Stimulated activated naive CD8-positive, alpha-beta T cell treated with anti-CD3 and anti-CD28 coated beads, Interleukin-15, Interleukin-2, amounts not matched to agents 100 U/mL and 50 U/mL, for 24 hours (primary cell): ENCODE data around the gene SNAPC4.

ENCODE experiments used
- ATAC-seq: fragments of 150-1000 bp; cut with Tn5 transposase; one replicate; pipeline ENCODE4 v1.10.0; 2021
- DNase-seq: peaks from one replicate; pipeline ENCODE4 v3.0.0; 2021

SNAPC4 gene

DNA sequence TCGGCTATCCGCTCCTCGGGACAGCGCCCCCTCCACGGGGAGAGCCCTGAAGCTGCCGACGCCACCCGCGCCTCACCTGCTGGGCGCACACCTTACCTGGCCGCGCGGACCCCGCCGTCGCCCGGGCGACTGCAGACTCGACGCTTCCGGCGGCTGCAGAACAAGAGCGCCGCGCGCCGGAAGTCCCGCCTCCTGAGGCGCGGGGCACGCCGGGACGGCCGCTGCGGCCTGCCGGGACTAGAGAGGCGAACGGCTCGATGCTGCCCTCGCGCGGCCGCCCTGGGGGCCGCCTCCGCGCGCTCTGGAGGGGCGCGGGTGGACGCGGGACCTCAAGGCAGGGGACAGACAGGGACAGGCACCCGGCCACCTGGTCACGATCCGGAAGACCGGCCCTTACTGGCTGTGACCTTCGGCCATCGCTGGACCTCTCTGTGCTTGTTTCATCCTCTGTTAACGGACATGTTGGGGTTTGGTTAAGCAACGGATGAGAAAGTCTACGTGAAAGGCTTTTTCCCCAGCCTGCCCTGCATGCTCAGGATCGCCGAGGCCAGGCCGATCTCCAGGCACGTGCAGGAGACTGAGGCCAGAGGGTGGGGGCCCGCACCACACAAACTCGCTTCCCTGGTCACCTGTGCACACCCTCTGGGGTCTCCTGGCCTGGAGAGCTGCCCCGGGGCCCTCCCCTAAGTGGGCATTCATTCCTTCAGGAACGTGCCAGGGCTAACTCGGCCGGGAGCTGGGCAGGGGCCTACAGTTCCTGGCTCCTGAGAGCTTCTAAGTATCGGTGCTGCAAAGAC is at the start of gene SNAPC4:
SNAPC4 (minus strand) TSS at position 133 of the 797 bp plus-strand sequence. CDS start 1,742 bp downstream, outside the sequence.
- DNase-seq, result peak; percentile 93
- ATAC-seq, result peak; percentile 71

GRCh38 chr9:136448655-136449054 is 48.7 kb upstream of the SNAPC4 start:
- no peak for ATAC-seq

DNA sequence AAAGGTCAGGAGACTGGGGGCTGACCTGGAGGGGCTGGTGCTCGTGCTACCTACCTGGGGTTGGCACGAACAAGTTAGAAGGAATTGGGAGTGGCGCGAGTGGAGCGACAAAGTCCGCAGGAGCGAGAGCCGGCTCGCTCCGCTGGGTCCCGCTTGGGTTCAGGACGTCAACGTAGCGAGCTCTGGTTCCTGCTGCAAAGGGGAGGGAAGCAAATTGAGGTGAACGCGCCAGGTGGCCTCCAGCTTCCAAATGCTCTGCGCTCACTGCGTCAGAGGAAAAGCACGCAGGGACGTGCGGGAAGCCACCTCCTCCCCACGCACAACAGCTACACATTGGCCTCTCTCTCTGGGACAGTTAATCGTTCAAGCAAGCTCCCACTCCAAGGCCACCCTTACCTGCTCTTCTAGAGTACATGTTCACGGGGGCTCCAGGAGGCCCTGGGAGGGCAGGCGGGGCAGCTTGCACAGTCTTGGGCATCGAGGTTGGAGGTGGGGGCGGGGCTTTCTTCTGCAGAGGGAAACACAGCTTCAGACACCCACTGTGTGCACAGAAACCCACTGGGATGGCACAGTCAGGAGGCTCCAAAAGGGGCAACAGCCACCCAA is 47.3 kb upstream of the SNAPC4 start:
- ATAC-seq (no peak), DNase-seq (no peak)

More at GRCh38 chr9:136448655-136449054, 48.7 kb upstream of the SNAPC4 start:
- no peak for DNase-seq

GRCh38 chr9:136445799-136446198 is 45.8 kb upstream of the SNAPC4 start:
- ATAC-seq, result no peak
- DNase-seq, result no peak

GRCh38 chr9:136444102-136444501 is 44.1 kb upstream of the SNAPC4 start:
- ATAC-seq, result no peak
- no peak for DNase-seq

DNA sequence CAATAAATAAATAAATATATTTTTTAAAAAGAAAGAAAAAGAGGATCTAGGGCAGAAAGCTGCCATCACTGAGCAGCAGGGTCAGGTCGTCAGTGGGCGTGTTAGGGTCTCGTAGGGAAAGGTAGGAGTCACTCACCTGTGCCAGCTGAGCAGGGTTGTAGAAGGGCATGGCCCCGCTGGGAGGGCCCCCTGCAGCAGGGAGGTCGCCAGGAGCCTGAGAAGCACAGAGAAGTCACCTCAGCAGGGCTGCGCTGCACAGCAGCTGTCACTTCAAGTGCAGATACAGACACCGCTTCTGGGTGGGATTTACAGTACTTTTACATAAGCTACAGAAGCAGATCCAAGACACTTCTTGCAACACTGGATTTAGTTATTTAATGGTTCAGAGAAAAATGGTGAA is 43.7 kb upstream of the SNAPC4 start:
- ATAC-seq (no peak), DNase-seq (no peak)

DNA sequence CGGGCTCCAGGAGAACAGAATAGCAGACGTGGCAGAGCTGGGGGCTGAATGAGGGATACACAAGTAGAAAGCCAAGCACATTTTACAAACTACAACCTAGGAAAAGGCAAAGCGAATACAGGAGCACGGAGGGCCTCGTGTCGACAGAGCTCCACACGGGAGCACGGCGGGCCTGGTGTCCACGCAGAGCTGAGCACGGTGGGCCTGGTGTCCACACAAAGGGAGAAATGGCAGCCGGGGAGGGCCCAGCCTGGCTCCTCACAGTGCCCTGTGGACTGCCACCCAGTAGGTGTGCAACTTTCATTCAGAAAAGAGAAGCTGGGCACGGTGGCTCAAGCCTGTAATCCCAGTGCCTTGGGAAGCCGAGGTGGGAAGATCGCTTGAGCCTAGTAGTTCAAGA is 43.1 kb upstream of the SNAPC4 start:
- ATAC-seq, result no peak
- DNase-seq, result no peak

GRCh38 chr9:136442265-136442664 is 42.3 kb upstream of the SNAPC4 start:
- DNase-seq (no peak), ATAC-seq (no peak)

DNA sequence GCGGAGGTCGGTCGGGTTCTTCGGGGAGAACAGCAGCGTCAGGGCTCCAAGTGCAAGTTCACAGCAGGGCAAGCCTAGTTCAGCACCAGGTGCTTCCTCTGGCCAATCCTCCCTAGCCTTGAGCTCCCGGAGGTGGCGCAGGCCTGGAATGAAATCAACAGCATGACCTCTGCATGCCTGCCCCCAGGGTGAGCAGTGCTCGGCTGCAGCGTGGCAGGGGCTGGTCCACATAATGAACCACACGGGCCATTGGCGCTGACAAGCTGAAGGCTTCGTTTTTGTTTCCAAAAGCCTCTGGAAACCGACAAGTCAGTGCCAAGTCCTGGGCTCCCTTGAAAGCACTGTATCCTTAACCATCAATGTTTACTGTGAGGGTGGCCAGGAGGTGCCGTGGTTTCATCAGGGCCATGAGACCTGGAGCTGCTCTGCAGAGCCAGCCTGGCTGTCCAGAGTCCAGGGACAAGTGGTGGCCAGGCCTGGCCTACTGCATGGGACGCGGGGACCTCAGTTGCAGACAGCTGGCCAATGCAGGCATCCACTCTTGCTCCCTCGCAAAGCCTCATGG is 41.8 kb upstream of the SNAPC4 start:
- DNase-seq (no peak), ATAC-seq (no peak)

GRCh38 chr9:136441191-136441680 is 41.3 kb upstream of the SNAPC4 start:
- ATAC-seq, result no peak
- DNase-seq, result no peak

GRCh38 chr9:136439481-136440408 is 39.8 kb upstream of the SNAPC4 start, which contains the start of gene INPP5E:
Gene INPP5E, minus strand, starts transcription at chr9:136439845. Its CDS starts 426 bp downstream, at chr9:136439419.
- DNase-seq (peak; percentile 93), ATAC-seq (peak; percentile 85)

- DNase-seq (peak; percentile 71), ATAC-seq (peak; percentile 71)
Observed at GRCh38 chr9:136438548-136439480, 38.8 kb upstream of the SNAPC4 start.

DNA sequence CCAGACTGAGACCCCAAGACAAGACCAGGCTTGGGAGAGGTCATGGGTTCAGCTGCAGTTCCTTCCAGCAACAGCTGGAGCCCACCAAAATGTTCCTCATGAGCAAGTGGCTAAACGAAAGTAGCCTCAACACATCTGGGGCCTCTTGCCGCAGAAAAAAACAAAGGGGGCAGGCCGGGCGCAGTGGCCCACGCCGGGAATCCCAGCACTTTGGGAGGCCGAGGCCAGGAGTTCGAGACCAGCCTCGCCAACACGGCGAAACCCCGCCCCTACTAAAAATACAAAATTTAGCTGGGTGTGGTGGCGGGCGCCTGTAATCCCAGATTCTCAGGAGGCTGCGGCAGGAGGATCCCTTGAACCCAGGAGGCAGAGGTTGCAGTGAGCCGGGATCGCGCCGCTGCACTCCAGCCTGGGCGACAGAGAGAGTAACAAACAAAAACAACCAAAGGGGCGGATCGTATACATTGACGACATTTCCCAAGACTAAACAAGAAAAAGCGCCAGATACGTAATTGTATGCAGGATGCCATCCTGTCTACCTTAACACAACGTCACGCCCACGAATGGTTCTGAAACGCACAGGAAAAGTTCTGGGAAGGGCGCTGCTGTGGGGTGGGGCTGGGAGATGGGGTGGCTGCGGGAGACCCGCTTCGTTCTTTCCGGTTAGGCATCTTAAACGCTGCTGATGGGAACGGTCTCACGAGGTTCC is 38.0 kb upstream of the SNAPC4 start:
- DNase-seq (no peak), ATAC-seq (no peak)

- ATAC-seq (no peak), DNase-seq (no peak)
Observed at GRCh38 chr9:136437430-136437829, 37.5 kb upstream of the SNAPC4 start.

GRCh38 chr9:136436055-136436634 is 36.2 kb upstream of the SNAPC4 start:
- ATAC-seq, result no peak
- no peak for DNase-seq

DNA sequence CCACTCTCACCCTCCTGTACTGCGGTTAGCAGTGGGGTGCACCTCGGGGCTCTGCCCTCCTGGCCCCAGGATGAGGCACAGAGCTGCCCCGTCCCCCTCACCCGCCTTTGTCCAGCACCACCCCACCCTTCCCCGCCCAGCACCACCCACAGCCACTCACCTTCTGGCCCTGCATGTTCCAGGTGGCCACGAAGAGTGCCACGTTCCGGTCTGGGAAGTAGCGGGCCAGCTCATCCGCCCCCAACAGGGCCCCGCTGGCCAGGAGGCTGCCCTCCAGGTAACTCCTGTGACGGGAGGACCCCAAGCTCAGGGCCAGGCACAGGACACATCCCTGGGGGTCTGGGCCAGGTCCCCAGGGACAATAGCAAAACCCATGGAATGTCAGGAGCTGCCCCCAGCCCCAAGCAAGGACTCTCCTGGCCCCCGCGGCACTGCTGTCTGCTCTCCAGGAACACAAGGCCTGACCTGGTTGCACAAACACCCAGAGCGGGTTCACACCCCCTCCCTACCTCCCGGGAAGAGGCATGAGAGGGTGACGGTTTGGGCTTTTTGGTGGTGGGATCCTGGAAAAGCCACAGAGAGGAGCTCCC is 34.7 kb upstream of the SNAPC4 start:
- no peak for DNase-seq
- ATAC-seq, result no peak

- no peak for ATAC-seq
- DNase-seq, result no peak
Observed at GRCh38 chr9:136433849-136434579, 34.0 kb upstream of the SNAPC4 start.

DNA sequence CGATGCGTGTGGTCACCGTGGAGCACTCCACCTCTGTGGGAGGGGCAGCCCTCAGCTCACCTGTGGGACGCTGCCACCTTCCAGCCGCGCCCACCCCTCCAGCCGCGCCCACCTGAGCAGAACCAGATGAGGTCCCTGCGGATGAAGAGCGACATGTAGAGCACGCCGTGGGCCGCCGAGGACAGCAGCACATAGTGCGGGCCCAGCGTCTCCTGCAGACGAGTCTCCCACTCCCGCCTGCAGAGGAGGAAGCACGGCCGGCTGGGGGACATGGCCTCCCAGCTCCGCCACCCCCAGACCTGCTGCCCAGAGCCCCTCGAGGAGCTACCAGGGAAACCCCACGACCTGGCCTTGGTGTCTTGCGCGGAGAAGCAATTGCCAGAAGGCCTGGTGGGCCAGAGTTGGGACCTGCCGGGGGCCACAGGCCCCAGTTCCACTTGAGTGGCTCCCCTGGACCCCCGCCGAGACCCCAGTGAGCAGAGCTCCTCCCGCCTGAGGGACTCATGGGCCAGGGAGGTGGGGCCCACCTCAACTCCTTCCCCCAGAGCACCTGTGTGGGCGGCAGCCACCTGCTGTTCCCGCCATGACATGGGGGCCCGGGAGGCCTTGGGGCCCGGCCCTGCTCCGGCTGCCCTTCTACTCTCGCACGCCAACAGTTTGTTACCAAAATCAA is 33.2 kb upstream of the SNAPC4 start:
- no peak for ATAC-seq
- DNase-seq, result no peak
